ENCODE measurements around the gene AP1AR.

Gene AP1AR

DNA sequence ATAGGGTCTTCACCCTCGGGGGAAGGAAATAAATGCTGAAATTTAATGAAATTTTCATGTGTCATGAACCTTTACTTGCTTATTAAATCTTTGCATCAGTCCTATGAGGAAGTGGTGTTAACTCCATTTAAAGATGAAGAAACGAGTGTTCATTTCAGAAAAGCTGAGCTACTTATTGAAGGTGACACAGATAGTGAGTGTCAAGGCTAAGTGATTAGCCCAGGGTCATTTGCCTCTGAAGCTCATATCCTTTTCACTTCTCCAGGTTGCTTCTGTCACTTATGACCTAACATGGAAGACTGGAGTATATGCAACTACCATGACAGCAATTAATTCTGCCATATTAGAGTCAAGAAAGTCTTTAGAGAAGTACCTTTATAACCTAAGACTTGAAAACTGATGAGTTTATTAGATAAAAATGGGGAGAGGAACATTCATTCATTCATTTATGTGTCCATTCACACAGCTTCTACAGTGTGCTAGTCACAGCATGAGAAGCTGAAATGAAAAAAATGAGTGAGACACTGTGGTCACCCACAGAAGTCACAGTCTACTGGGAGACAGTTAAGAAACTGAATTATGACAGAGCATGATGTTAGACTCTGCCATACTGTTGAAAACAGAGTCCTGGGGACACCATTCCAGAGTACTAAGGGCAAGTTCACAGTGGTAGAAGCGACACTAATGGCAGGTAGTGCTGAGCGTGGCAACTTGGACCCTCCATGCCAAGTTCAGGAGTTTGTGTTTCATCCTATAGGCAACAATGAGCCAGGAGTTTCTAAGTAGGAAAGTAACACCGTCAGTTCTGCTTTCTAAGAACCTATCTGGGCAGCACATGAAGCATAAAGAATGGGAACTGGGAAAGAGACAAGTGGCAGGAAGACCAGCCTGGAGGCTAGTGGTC lies 86.9 kb downstream of the AP1AR start:
- no peak for DNase-seq
